H9 (cell line): Measurements from ENCODE around the gene POU2AF1. TPM values are rescaled to one million over a fixed set of nuclear protein-coding genes. Genes with fewer than 3 reads are reported as not detected.
A peak's percentile ranks its signal among the peaks of the same experiment; 100 is the strongest.

ENCODE experiments used
- DNase-seq: peaks from one replicate; pipeline ENCODE4 v3.0.0-alpha.2; 2017
- H2AFZ ChIP-seq: one replicate; pipeline ENCODE4 v1.6.1; 2013; ENCODE audit warnings: mild to moderate bottlenecking, low read length, control low read depth, moderate library complexity
- H2AK5ac ChIP-seq: 2 replicates; pipeline ENCODE4 v1.6.1; 2013; ENCODE audit warnings: low read length, control low read depth, mixed read lengths; ENCODE audit not compliant: insufficient read length
- H2BK120ac ChIP-seq: one replicate; pipeline ENCODE4 v1.6.1; 2013; ENCODE audit warnings: low read depth, mild to moderate bottlenecking, low read length, control low read depth, inconsistent platforms; ENCODE audit not compliant: poor library complexity, severe bottlenecking
- H2BK12ac ChIP-seq: 2 replicates; pipeline ENCODE4 v1.6.1; 2013; ENCODE audit warnings: low read length, control low read depth, mixed read lengths, low read depth; ENCODE audit not compliant: insufficient read length
- H2BK15ac ChIP-seq: 2 replicates; pipeline ENCODE4 v1.6.1; 2013; ENCODE audit warnings: low read depth, low read length, control low read depth
- H2BK20ac ChIP-seq: one replicate; pipeline ENCODE4 v1.6.1; 2013; ENCODE audit warnings: low read depth, mild to moderate bottlenecking, low read length, control low read depth, inconsistent platforms; ENCODE audit not compliant: poor library complexity, severe bottlenecking
- H2BK5ac ChIP-seq: 2 replicates; pipeline ENCODE4 v1.6.1; 2013; ENCODE audit warnings: low read length, control low read depth, mixed read lengths; ENCODE audit not compliant: insufficient read length
- H3K14ac ChIP-seq: 2 replicates; pipeline ENCODE4 v1.6.1; 2013; ENCODE audit warnings: low read length, control low read depth; ENCODE audit not compliant: insufficient read depth
- H3K18ac ChIP-seq: 2 replicates; pipeline ENCODE4 v1.6.1; 2013; ENCODE audit warnings: low read depth, mild to moderate bottlenecking, mixed read lengths, low read length, control low read depth; ENCODE audit not compliant: insufficient read length
- H3K23ac ChIP-seq: 2 replicates; pipeline ENCODE4 v1.6.1; 2013; ENCODE audit warnings: low read length, control low read depth, mixed read lengths, low read depth; ENCODE audit not compliant: insufficient read length
- H3K23me2 ChIP-seq: 2 replicates; pipeline ENCODE4 v1.6.1; 2013; ENCODE audit warnings: low read depth, mild to moderate bottlenecking, mixed read lengths, low read length, control low read depth; ENCODE audit not compliant: insufficient read length, poor library complexity, severe bottlenecking
- H3K27ac ChIP-seq: 2 replicates; pipeline ENCODE4 v1.5.1; 2013; ENCODE audit warnings: low read length, control low read depth, mixed read lengths, low read depth; ENCODE audit not compliant: insufficient read length
- H3K27me3 ChIP-seq: 2 replicates; pipeline ENCODE4 v1.6.1; 2013; ENCODE audit warnings: low read length, control low read depth, inconsistent platforms; ENCODE audit not compliant: insufficient read depth
- H3K4ac ChIP-seq: 2 replicates; pipeline ENCODE4 v1.6.1; 2013; ENCODE audit warnings: low read depth, mild to moderate bottlenecking, control low read depth, inconsistent platforms, low read length, moderate library complexity
- H3K4me1 ChIP-seq: 2 replicates; pipeline ENCODE4 v1.6.1; 2013; ENCODE audit warnings: low read length, control low read depth, inconsistent platforms; ENCODE audit not compliant: insufficient read depth
- H3K4me2 ChIP-seq: 2 replicates; pipeline ENCODE4 v1.6.1; 2013; ENCODE audit warnings: low read length, control low read depth, mixed read lengths; ENCODE audit not compliant: insufficient read length, insufficient read depth
- H3K56ac ChIP-seq: 2 replicates; pipeline ENCODE4 v1.6.1; 2013; ENCODE audit warnings: low read depth, mild to moderate bottlenecking, mixed read lengths, low read length, control low read depth; ENCODE audit not compliant: insufficient read length
- H3K79me1 ChIP-seq: 2 replicates; pipeline ENCODE4 v1.6.1; 2013; ENCODE audit warnings: low read depth, mild to moderate bottlenecking, moderate library complexity, low read length, control low read depth, inconsistent platforms; ENCODE audit not compliant: insufficient read depth, poor library complexity, severe bottlenecking
- H3K79me2 ChIP-seq: 2 replicates; pipeline ENCODE4 v1.6.1; 2013; ENCODE audit warnings: low read length, control low read depth, inconsistent platforms; ENCODE audit not compliant: insufficient read depth
- H3K9ac ChIP-seq: 2 replicates; pipeline ENCODE4 v1.6.1; 2013; ENCODE audit warnings: low read length, control low read depth, mixed read lengths; ENCODE audit not compliant: insufficient read length; ENCODE audit errors: extremely low read depth
- H3K9me3 ChIP-seq: one replicate; pipeline ENCODE4 v1.6.1; 2013; ENCODE audit warnings: low read depth, low read length, inconsistent platforms; ENCODE audit not compliant: control insufficient read depth
- H3T11ph ChIP-seq: one replicate; pipeline ENCODE4 v1.6.1; 2013; ENCODE audit warnings: mild to moderate bottlenecking, low read length, control low read depth, inconsistent platforms
- H4K20me1 ChIP-seq: one replicate; pipeline ENCODE4 v1.6.1; 2013; ENCODE audit not compliant: control insufficient read depth, insufficient read length, insufficient read depth
- H4K5ac ChIP-seq: 2 replicates; pipeline ENCODE4 v1.6.1; 2013; ENCODE audit warnings: low read depth, mild to moderate bottlenecking, mixed read lengths, low read length, control low read depth; ENCODE audit not compliant: insufficient read length
- H4K8ac ChIP-seq: replicated peaks from 2 replicates; pipeline ENCODE4 v1.6.1; 2013; ENCODE audit warnings: low read length, control low read depth, mixed read lengths, low read depth; ENCODE audit not compliant: insufficient read length
- H4K91ac ChIP-seq: 2 replicates; pipeline ENCODE4 v1.6.1; 2013; ENCODE audit warnings: low read depth, mild to moderate bottlenecking, moderate library complexity, mixed read lengths, low read length, control low read depth; ENCODE audit not compliant: insufficient read length
- H3K27ac Mint-ChIP-seq, 3 experiments: 2 replicates in 2 of 3; 3 replicates in 1 of 3; pipeline ENCODE4 v1.8.0; 2020 to 2021; ENCODE audit warnings: mixed read lengths in 3 of 3, mild to moderate bottlenecking in 1 of 3, moderate library complexity in 1 of 3
- H3K27me3 Mint-ChIP-seq: 2 replicates; pipeline ENCODE4 v1.8.0; 2021; ENCODE audit warnings: low read depth, mild to moderate bottlenecking, moderate library complexity, mixed read lengths
- H3K36me3 Mint-ChIP-seq, 3 experiments: 2 replicates in 2 of 3; 3 replicates in 1 of 3; pipeline ENCODE4 v1.8.0; 2020 to 2021; ENCODE audit warnings: low read depth in 3 of 3, mixed read lengths in 3 of 3; ENCODE audit not compliant: insufficient read depth in 1 of 3
- H3K4me1 Mint-ChIP-seq, 2 experiments: 2 replicates each; pipeline ENCODE4 v1.8.0; 2020; ENCODE audit warnings: mixed read lengths in 2 of 2
- H3K4me3 Mint-ChIP-seq, 2 experiments: 2 replicates in 1 of 2; 3 replicates in 1 of 2; pipeline ENCODE4 v1.8.0; 2020 to 2021; ENCODE audit warnings: mild to moderate bottlenecking in 2 of 2, mixed read lengths in 2 of 2, moderate library complexity in 1 of 2
- H3K9me3 Mint-ChIP-seq, 2 experiments: 2 replicates in 1 of 2; 3 replicates in 1 of 2; pipeline ENCODE4 v1.8.0; 2020; ENCODE audit warnings: mild to moderate bottlenecking in 2 of 2, mixed read lengths in 2 of 2, moderate library complexity in 1 of 2
- CTCF ChIP-seq: fragments of 200-600 bp; sonication (generic); conservative IDR thresholded peaks from 3 replicates; pipeline ENCODE4 v1.8.0; 2021; ENCODE audit warnings: antibody characterized with exemption, mild to moderate bottlenecking
- WGBS: extraction: QIAGEN DNeasy Blood & Tissue Kit; methylation state at CpG from one replicate; pipeline ENCODE4 v1.1.7; 2013; ENCODE audit warnings: missing lambda C conversion rate, low lambda C conversion rate, mixed read lengths; ENCODE audit not compliant: insufficient read length; ENCODE audit errors: extremely low coverage; 5-methylcytosine and 5-hydroxymethylcytosine counted together
- long read RNA-seq: library from polyadenylated mRNA; unstranded; transcript quantifications from one replicate; pipeline ENCODE4 v2.0.0, GENCODE V29; 2020
- total RNA-seq: library from RNA; stranded (reverse); gene quantifications from 2 replicates; pipeline ENCODE4 v1.2.1, GENCODE V29; 2021

The POU2AF1 gene, protein sequence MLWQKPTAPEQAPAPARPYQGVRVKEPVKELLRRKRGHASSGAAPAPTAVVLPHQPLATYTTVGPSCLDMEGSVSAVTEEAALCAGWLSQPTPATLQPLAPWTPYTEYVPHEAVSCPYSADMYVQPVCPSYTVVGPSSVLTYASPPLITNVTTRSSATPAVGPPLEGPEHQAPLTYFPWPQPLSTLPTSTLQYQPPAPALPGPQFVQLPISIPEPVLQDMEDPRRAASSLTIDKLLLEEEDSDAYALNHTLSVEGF
- not detected in 2 replicates for total RNA-seq
- long read RNA-seq = 0 reads

DNA sequence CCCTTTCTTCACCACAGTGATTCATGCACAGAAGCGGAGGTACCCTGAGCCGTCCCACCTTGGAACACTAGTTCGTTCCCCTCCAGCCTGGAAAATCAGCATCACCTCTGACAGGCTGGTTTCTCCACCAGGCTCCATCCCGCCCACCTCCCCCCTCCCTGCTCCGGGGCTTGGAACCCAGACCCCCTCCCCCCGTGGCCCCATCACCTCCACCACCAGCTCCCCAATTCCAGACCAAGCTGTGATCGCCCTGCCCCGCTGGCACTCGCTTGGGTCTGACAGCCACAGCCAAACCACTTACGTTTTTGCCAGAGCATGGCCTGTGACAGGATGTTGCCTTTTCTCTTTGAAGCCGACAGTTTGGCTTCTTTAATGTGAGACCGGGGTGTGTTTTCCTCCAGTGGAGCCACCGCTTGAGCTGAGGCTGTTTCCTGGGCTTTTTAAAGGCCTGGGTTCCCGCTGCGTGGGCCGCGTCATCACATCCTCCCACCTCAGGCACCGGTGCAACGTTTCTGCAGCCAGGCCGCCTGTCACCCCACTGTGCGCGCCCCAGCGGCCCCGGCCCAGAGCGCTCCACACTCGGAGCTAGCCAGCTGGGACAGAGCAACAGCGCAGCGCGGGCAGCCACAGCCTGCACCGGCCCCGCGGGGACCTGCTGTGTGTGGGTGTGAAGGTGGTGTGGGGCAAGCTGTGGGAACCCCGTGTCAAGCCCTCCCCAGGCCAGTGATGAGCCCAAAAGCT lies at the start of gene POU2AF1:
POU2AF1 (minus strand) TSS at position 415 of the 741 bp plus-strand sequence; CDS start at position 317, 98 bp downstream.
- Histone ChIP-seq H3K9me3 (no peaks in the 10 kb centered on the region), H3K4me1 (no peaks in the 10 kb centered on the region), H3K4ac (no peak within 1 kb of the TSS), H3K79me1 (no peaks in the 10 kb centered on the region), H4K20me1 (no peaks in the 10 kb centered on the region), H3K9ac (no peak within 1 kb of the TSS), H2BK15ac (no peak within 1 kb of the TSS), H3K4me2 (no peak within 1 kb of the TSS), H3K23ac (no peak within 1 kb of the TSS), H2AFZ (no peak within 1 kb of the TSS), H3K79me2 (no peaks in the 10 kb centered on the region), H3K14ac (no peak within 1 kb of the TSS), H2BK5ac (no peak within 1 kb of the TSS), H3K23me2 (no peaks in the 10 kb centered on the region), H3T11ph (no peak within 1 kb of the TSS), H4K91ac (no peak within 1 kb of the TSS), H2BK120ac (no peak within 1 kb of the TSS), H2BK12ac (no peak within 1 kb of the TSS), H3K56ac (no peak within 1 kb of the TSS), H3K27ac (no peak within 1 kb of the TSS), H2AK5ac (no peak within 1 kb of the TSS), H3K18ac (no peak within 1 kb of the TSS), H3K27me3 (no peaks in the 10 kb centered on the region), H2BK20ac (no peak within 1 kb of the TSS), H4K8ac (no peak within 1 kb of the TSS), H4K5ac (no peak within 1 kb of the TSS)
- peak; percentile 47 for DNase-seq
- Mint-ChIP-seq H3K4me1 (no peaks in the 10 kb centered on the region), H3K36me3 (no peaks in the 10 kb centered on the region), H3K27me3 (no peaks in the 10 kb centered on the region), H3K9me3 (no peaks in the 10 kb centered on the region), H3K4me3 (no peak within 1 kb of the TSS), H3K27ac (peak within 1 kb of the TSS in 1 of 3 experiments; percentile 84; a peak in 3 of 7 replicates)
- no peak for TF ChIP-seq CTCF
- no CpG with 5 or more reads among the region's 33 CpGs for WGBS
